ENCODE results near the gene AUTS2. TPM values are rescaled to one million over a fixed set of nuclear protein-coding genes. Genes with fewer than 3 reads are reported as not detected.
A peak's percentile ranks its signal among the peaks of the same experiment; 100 is the strongest.

Gene AUTS2
- total and polyA plus RNA-seq, 2 experiments from 2014 or later = 32.0 to 91.0 TPM

DNA sequence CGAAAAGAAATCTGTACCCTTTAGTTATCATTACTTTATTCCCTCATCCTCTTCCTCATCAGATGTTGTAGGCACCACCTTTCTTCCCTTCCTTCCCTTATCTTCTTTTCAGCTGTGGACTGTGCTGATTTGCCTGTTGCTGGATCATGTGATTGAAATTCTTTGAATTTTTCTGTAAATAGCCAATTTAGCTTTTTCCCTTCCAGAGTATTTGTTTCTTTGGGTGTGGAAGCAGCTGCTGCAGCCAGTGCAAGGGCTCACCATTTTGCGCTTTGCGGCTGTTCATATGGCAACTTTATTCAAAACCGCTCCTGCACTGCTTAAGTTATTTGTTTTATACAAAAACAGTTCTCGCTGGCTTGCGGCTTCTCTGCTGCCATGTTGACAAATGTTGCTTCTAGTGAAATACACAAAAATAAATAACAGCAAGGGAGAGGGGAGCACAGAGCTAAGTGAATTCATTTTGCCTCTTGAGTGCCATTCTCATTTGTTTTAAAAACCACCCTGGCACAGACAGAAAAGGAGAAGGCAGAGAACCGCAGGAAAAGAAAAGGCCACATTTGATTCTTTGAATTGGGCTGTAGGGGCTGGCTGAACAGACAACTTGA, 151.2 kb downstream of the AUTS2 start (continued):
- TF ChIP-seq, protein P1, sequence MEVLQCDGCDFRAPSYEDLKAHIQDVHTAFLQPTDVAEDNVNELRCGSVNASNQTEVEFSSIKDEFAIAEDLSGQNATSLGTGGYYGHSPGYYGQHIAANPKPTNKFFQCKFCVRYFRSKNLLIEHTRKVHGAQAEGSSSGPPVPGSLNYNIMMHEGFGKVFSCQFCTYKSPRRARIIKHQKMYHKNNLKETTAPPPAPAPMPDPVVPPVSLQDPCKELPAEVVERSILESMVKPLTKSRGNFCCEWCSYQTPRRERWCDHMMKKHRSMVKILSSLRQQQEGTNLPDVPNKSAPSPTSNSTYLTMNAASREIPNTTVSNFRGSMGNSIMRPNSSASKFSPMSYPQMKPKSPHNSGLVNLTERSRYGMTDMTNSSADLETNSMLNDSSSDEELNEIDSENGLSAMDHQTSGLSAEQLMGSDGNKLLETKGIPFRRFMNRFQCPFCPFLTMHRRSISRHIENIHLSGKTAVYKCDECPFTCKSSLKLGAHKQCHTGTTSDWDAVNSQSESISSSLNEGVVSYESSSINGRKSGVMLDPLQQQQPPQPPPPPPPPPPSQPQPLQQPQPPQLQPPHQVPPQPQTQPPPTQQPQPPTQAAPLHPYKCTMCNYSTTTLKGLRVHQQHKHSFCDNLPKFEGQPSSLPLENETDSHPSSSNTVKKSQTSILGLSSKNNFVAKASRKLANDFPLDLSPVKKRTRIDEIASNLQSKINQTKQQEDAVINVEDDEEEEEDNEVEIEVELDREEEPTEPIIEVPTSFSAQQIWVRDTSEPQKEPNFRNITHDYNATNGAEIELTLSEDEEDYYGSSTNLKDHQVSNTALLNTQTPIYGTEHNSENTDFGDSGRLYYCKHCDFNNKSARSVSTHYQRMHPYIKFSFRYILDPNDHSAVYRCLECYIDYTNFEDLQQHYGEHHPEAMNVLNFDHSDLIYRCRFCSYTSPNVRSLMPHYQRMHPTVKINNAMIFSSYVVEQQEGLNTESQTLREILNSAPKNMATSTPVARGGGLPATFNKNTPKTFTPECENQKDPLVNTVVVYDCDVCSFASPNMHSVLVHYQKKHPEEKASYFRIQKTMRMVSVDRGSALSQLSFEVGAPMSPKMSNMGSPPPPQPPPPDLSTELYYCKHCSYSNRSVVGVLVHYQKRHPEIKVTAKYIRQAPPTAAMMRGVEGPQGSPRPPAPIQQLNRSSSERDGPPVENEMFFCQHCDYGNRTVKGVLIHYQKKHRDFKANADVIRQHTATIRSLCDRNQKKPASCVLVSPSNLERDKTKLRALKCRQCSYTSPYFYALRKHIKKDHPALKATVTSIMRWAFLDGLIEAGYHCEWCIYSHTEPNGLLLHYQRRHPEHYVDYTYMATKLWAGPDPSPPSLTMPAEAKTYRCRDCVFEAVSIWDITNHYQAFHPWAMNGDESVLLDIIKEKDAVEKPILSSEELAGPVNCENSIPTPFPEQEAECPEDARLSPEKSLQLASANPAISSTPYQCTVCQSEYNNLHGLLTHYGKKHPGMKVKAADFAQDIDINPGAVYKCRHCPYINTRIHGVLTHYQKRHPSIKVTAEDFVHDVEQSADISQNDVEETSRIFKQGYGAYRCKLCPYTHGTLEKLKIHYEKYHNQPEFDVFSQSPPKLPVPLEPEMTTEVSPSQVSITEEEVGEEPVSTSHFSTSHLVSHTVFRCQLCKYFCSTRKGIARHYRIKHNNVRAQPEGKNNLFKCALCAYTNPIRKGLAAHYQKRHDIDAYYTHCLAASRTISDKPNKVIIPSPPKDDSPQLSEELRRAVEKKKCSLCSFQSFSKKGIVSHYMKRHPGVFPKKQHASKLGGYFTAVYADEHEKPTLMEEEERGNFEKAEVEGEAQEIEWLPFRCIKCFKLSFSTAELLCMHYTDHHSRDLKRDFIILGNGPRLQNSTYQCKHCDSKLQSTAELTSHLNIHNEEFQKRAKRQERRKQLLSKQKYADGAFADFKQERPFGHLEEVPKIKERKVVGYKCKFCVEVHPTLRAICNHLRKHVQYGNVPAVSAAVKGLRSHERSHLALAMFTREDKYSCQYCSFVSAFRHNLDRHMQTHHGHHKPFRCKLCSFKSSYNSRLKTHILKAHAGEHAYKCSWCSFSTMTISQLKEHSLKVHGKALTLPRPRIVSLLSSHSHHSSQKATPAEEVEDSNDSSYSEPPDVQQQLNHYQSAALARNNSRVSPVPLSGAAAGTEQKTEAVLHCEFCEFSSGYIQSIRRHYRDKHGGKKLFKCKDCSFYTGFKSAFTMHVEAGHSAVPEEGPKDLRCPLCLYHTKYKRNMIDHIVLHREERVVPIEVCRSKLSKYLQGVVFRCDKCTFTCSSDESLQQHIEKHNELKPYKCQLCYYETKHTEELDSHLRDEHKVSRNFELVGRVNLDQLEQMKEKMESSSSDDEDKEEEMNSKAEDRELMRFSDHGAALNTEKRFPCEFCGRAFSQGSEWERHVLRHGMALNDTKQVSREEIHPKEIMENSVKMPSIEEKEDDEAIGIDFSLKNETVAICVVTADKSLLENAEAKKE (CRISPR knock-in tag; IDR thresholded peaks at IDR 0.05) = no peak
- TF ChIP-seq CREB1 (CRISPR knock-in tag; IDR thresholded peaks at IDR 0.05; ENCODE audit: low read depth) (no peak), STAT1 (IDR thresholded peaks at IDR 0.05; ENCODE audit: unreplicated experiment) (no peak), ZNF331 (CRISPR knock-in tag; IDR thresholded peaks at IDR 0.05; ENCODE audit: low read depth) (no peak), EZH2 (IDR thresholded peaks at IDR 0.05; ENCODE audit: low read depth, unreplicated experiment) (no peak)

DNA sequence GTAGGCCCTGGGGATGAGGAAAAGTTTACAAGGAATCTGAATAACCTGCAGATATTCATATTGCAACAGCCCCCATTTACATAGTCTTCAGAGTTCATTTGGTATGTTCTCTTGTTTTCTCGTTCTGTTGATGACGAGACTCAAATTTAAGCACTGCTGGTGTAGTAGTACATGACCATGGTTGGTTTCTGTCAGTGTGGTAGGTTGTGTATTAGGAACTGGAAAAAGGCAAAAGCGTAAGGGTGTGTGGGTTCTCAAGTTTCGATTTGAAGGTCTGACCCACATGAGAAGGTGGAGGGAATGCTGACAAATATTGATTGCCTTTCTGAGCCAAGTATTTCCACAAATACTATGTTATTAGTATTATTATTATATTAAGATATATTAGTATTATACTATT, 151.7 kb downstream of the AUTS2 start:
- Mint-ChIP-seq H3K9me3 (peaks cover 5% of the 10 kb centered on the region; the same call in 2 of the 3 replicates), H3K36me3 (ENCODE audit: low read depth) (no peaks in the 10 kb centered on the region), H3K4me3 (no peak overlapping the region), H3K4me1 (peaks cover 27% of the 10 kb centered on the region), H3K27me3 (ENCODE audit: insufficient read depth, low read depth, poor library complexity) (no peaks in the 10 kb centered on the region), H3K27ac (no peak overlapping the region)
- Histone ChIP-seq H2AFZ (no peak overlapping the region), H3K4me3 (no peak overlapping the region), H3K4me1 (ENCODE audit: insufficient read depth) (peaks cover 12% of the 10 kb centered on the region), H3K36me3 (ENCODE audit: insufficient read depth) (no peaks in the 10 kb centered on the region), H3K9me2 (ENCODE audit: insufficient read depth) (no peaks in the 10 kb centered on the region), H3F3A (replicated peaks; ENCODE audit: low read depth) (no peaks in the 10 kb centered on the region), H3K27me3 (ENCODE audit: insufficient read depth) (no peaks in the 10 kb centered on the region), H4K20me1 (replicated peaks; ENCODE audit: insufficient read depth) (no peaks in the 10 kb centered on the region), H3K79me2 (replicated peaks; ENCODE audit: insufficient read depth) (no peaks in the 10 kb centered on the region), H3K4me2 (peak overlapping the region; percentile 18; the same call in 1 of the 2 replicates), H3K27ac (ENCODE audit: low read depth) (peak overlapping the region; percentile 17; the same call in 1 of the 2 replicates)
- no peak for DNase-seq (ENCODE audit: low spot score)
- no peak for ATAC-seq
- no peak for TF ChIP-seq ZNF331 (CRISPR knock-in tag; IDR thresholded peaks at IDR 0.05; ENCODE audit: low read depth)
- no peak for TF ChIP-seq STAT1 (IDR thresholded peaks at IDR 0.05; ENCODE audit: unreplicated experiment)
- no peak for TF ChIP-seq EZH2 (IDR thresholded peaks at IDR 0.05; ENCODE audit: low read depth, unreplicated experiment)
- TF ChIP-seq, protein P2, sequence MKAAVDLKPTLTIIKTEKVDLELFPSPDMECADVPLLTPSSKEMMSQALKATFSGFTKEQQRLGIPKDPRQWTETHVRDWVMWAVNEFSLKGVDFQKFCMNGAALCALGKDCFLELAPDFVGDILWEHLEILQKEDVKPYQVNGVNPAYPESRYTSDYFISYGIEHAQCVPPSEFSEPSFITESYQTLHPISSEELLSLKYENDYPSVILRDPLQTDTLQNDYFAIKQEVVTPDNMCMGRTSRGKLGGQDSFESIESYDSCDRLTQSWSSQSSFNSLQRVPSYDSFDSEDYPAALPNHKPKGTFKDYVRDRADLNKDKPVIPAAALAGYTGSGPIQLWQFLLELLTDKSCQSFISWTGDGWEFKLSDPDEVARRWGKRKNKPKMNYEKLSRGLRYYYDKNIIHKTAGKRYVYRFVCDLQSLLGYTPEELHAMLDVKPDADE (IDR thresholded peaks at IDR 0.05) = no peak
- no peak for TF ChIP-seq POLR2AphosphoS5 (IDR thresholded peaks at IDR 0.05; ENCODE audit: low read depth)
- no peak for TF ChIP-seq CREB1 (CRISPR knock-in tag; IDR thresholded peaks at IDR 0.05; ENCODE audit: low read depth)
- no peak for TF ChIP-seq JUNB (IDR thresholded peaks at IDR 0.05; ENCODE audit: unreplicated experiment)

Measured in GM23338 (cell line).